ENCODE data around the gene NLRP4. TPM values are rescaled to one million over a fixed set of nuclear protein-coding genes. Genes with fewer than 3 reads are reported as not detected.
"Not testable (repeated sequence)": the region's sequence is repeated elsewhere in the genome, so short reads cannot be mapped to it uniquely, and the experiment has no call there.

NLRP4 gene
- total RNA-seq, 1 donor: not detected

GRCh38 chr19:55870736-55871135 is 34.4 kb downstream of the NLRP4 start:
- no peak for DNase-seq (ENCODE audit: low read depth in 2 of 3, low spot score in 2 of 3)

GRCh38 chr19:55877211-55877610 is 40.9 kb downstream of the NLRP4 start:
- no peak for DNase-seq (ENCODE audit: low read depth in 2 of 3, low spot score in 2 of 3)

GRCh38 chr19:55882626-55883025 is 46.3 kb downstream of the NLRP4 start:
- no peak for DNase-seq (ENCODE audit: low read depth in 2 of 3, low spot score in 2 of 3)

- DNase-seq (ENCODE audit: low read depth in 2 of 3, low spot score in 2 of 3): no peak
Observed at GRCh38 chr19:55898911-55899310, 62.6 kb downstream of the NLRP4 start.

GRCh38 chr19:55901369-55902079 is 65.2 kb downstream of the NLRP4 start:
- DNase-seq (ENCODE audit: low read depth in 2 of 3, low spot score in 2 of 3): no peak

- no peak for DNase-seq (ENCODE audit: low read depth in 2 of 3, low spot score in 2 of 3)
Observed at GRCh38 chr19:55902080-55902751, 65.9 kb downstream of the NLRP4 start.

- no peak for DNase-seq (ENCODE audit: low read depth in 2 of 3, low spot score in 2 of 3)
Observed at GRCh38 chr19:55907286-55907685, 70.9 kb downstream of the NLRP4 start.

GRCh38 chr19:55907746-55908145 is 71.4 kb downstream of the NLRP4 start:
- DNase-seq (ENCODE audit: low read depth in 2 of 3, low spot score in 2 of 3): no peak

- no peak for DNase-seq (ENCODE audit: low read depth in 2 of 3, low spot score in 2 of 3)
Observed at GRCh38 chr19:55909801-55910200, 73.5 kb downstream of the NLRP4 start.

- no peak for DNase-seq (ENCODE audit: low read depth in 2 of 3, low spot score in 2 of 3)
Observed at GRCh38 chr19:55912916-55913315, 76.6 kb downstream of the NLRP4 start.

- no peak for DNase-seq (ENCODE audit: low read depth in 2 of 3, low spot score in 2 of 3)
Observed at GRCh38 chr19:55913643-55914268, 77.4 kb downstream of the NLRP4 start.

- DNase-seq (ENCODE audit: low read depth in 2 of 3, low spot score in 2 of 3): no peak
Observed at GRCh38 chr19:55923556-55923955, 87.2 kb downstream of the NLRP4 start.

- no peak for DNase-seq (ENCODE audit: low read depth in 2 of 3, low spot score in 2 of 3)
Observed at GRCh38 chr19:55927991-55928390, 91.7 kb downstream of the NLRP4 start.

- not testable (repeated sequence) for DNase-seq (ENCODE audit: low read depth in 2 of 3, low spot score in 2 of 3)
Observed at GRCh38 chr19:55929258-55929657, 92.9 kb downstream of the NLRP4 start.

GRCh38 chr19:55930996-55931515 is 94.7 kb downstream of the NLRP4 start:
- no peak for DNase-seq (ENCODE audit: low read depth in 2 of 3, low spot score in 2 of 3)

Other genes with a start within 250 kb of the NLRP4 start
- 8.6 TPM for gene FIZ1, start 237.0 kb upstream of the NLRP4 start, total RNA-seq
- gene ZNF524, start 236.3 kb upstream of the NLRP4 start, total RNA-seq: 21.3 TPM
- 4.0 TPM for gene ZNF865, start 230.9 kb upstream of the NLRP4 start, total RNA-seq
- gene ZNF784, start 212.0 kb upstream of the NLRP4 start, total RNA-seq: 15.1 TPM
- 13.7 TPM for gene ZNF580, start 195.5 kb upstream of the NLRP4 start, total RNA-seq
- 48.5 TPM for gene ZNF581, start 192.9 kb upstream of the NLRP4 start, total RNA-seq
- gene CCDC106, start 188.3 kb upstream of the NLRP4 start, total RNA-seq: 8.3 TPM
- 158 TPM for gene U2AF2, start 181.5 kb upstream of the NLRP4 start, total RNA-seq
- gene EPN1, start 161.3 kb upstream of the NLRP4 start, total RNA-seq: 18.0 TPM
- not detected for gene NLRP9, start 98.1 kb upstream of the NLRP4 start, total RNA-seq
- gene RFPL4A, start 77.4 kb upstream of the NLRP4 start, total RNA-seq: under 0.01 TPM
- gene RFPL4AL1, start 67.4 kb upstream of the NLRP4 start, total RNA-seq: not detected
- under 0.01 TPM for gene NLRP11, start 4.5 kb upstream of the NLRP4 start, total RNA-seq
- not detected for gene NLRP13, start 95.8 kb downstream of the NLRP4 start, total RNA-seq
- not detected for gene NLRP8, start 111.3 kb downstream of the NLRP4 start, total RNA-seq
- not detected for gene NLRP5, start 150.2 kb downstream of the NLRP4 start, total RNA-seq

Measured in hematopoietic multipotent progenitor cell (in vitro differentiated cells).